NCI-H345 treated with DMSO at 0.1 percent for 48 hours (cell line): ENCODE data around the gene GALNTL6.
"Not testable (repeated sequence)": the region's sequence is repeated elsewhere in the genome, so short reads cannot be mapped to it uniquely, and the experiment has no call there.

ENCODE experiments used
- DNase-seq: peaks from one replicate; lab custom pipeline; 2025; ENCODE audit not compliant: unreplicated experiment; lab: John Stamatoyannopoulos, UW

Gene GALNTL6

GRCh38 chr4:172377486-172378140, 564.4 kb downstream of the GALNTL6 start:
- DNase-seq: no peak

- DNase-seq: no peak
Measured at GRCh38 chr4:172379834-172380233, 566.6 kb downstream of the GALNTL6 start.

GRCh38 chr4:172390331-172390730, 577.1 kb downstream of the GALNTL6 start:
- DNase-seq: no peak

GRCh38 chr4:172392741-172393140, 579.5 kb downstream of the GALNTL6 start:
- DNase-seq: no peak

- DNase-seq: no peak
Measured at GRCh38 chr4:172393220-172393619, 580.0 kb downstream of the GALNTL6 start.

GRCh38 chr4:172404676-172405075, 591.5 kb downstream of the GALNTL6 start:
- DNase-seq: no peak

- DNase-seq: no peak
Measured at GRCh38 chr4:172410363-172410762, 597.2 kb downstream of the GALNTL6 start.

GRCh38 chr4:172411149-172411548, 597.9 kb downstream of the GALNTL6 start:
- no peak for DNase-seq

GRCh38 chr4:172412851-172413580, 599.8 kb downstream of the GALNTL6 start:
- DNase-seq: no peak

GRCh38 chr4:172428979-172429378, 615.8 kb downstream of the GALNTL6 start:
- not testable (repeated sequence) for DNase-seq

GRCh38 chr4:172480471-172480870, 667.3 kb downstream of the GALNTL6 start:
- no peak for DNase-seq

GRCh38 chr4:172481802-172482508, 668.8 kb downstream of the GALNTL6 start:
- no peak for DNase-seq

- no peak for DNase-seq
Measured at GRCh38 chr4:172485007-172485406, 671.8 kb downstream of the GALNTL6 start.

GRCh38 chr4:172486531-172486930, 673.3 kb downstream of the GALNTL6 start:
- no peak for DNase-seq

- DNase-seq: no peak
Measured at GRCh38 chr4:172489861-172490260, 676.7 kb downstream of the GALNTL6 start.

- no peak for DNase-seq
Measured at GRCh38 chr4:172495769-172496168, 682.6 kb downstream of the GALNTL6 start.

GRCh38 chr4:172497321-172497720, 684.1 kb downstream of the GALNTL6 start:
- no peak for DNase-seq

- no peak for DNase-seq
Measured at GRCh38 chr4:172514011-172514410, 700.8 kb downstream of the GALNTL6 start.

- no peak for DNase-seq
Measured at GRCh38 chr4:172514801-172515200, 701.6 kb downstream of the GALNTL6 start.

GRCh38 chr4:172515266-172515879, 702.2 kb downstream of the GALNTL6 start:
- no peak for DNase-seq

- peak; percentile 33 for DNase-seq
Measured at GRCh38 chr4:172517391-172517790, 704.2 kb downstream of the GALNTL6 start.

- DNase-seq: no peak
Measured at GRCh38 chr4:172521248-172521647, 708.0 kb downstream of the GALNTL6 start.
